Small intestine (tissue), 7 donors: ENCODE data around the gene DUSP12. TPM values are rescaled to one million over a fixed set of nuclear protein-coding genes. Genes with fewer than 3 reads are reported as not detected.

Source experiments
- DNase-seq, 2 donors: peaks; one replicate each; pipeline versions ENCODE4 v3.0.0 to v3.0.0-alpha.2; 2013
- FAIRE-seq: peaks from 2 replicates; lab custom pipeline; 2012; peaks lifted over from hg19 to GRCh38; lab: Jason Lieb, UNC
- H3K27ac ChIP-seq, 3 donors: one replicate each; pipeline ENCODE4 v1.5.1; 2013; ENCODE audit warnings: low read length in 2 of 3, mild to moderate bottlenecking in 2 of 3, control low read depth in 1 of 3, inconsistent platforms in 1 of 3, low read depth in 1 of 3, moderate library complexity in 1 of 3
- H3K27me3 ChIP-seq, 3 donors: one replicate each; pipeline ENCODE4 v1.6.1; 2013; ENCODE audit warnings: low read length in 3 of 3, inconsistent platforms in 1 of 3; ENCODE audit not compliant: control insufficient read depth in 3 of 3, insufficient read depth in 3 of 3
- H3K36me3 ChIP-seq, 3 donors: one replicate each; pipeline ENCODE4 v1.6.1; 2013; ENCODE audit warnings: low read length in 3 of 3, inconsistent platforms in 1 of 3, low read depth in 1 of 3, mild to moderate bottlenecking in 1 of 3, moderate library complexity in 1 of 3; ENCODE audit not compliant: control insufficient read depth in 3 of 3, insufficient read depth in 2 of 3
- H3K4me1 ChIP-seq, 3 donors: one replicate each; pipeline ENCODE4 v1.6.1; 2013; ENCODE audit warnings: low read length in 2 of 3, inconsistent platforms in 1 of 3, low read depth in 1 of 3, mild to moderate bottlenecking in 1 of 3, moderate library complexity in 1 of 3; ENCODE audit not compliant: control insufficient read depth in 3 of 3, insufficient read depth in 2 of 3
- H3K4me3 ChIP-seq, 3 donors: one replicate each; pipeline ENCODE4 v1.5.1; 2013; ENCODE audit warnings: low read length in 3 of 3, control low read depth in 1 of 3, inconsistent platforms in 1 of 3, low read depth in 1 of 3, mild to moderate bottlenecking in 1 of 3, moderate library complexity in 1 of 3
- H3K9me3 ChIP-seq, 2 donors: one replicate each; pipeline ENCODE4 v1.6.1; 2013; ENCODE audit warnings: low read depth in 1 of 2, low read length in 1 of 2; ENCODE audit not compliant: control insufficient read depth in 2 of 2, insufficient read depth in 1 of 2
- WGBS, 3 donors: extraction: QIAGEN DNeasy Blood & Tissue Kit; methylation state at CpG; one replicate each; pipeline ENCODE4 v1.1.7; 2013; 5-methylcytosine and 5-hydroxymethylcytosine counted together
- polyA plus RNA-seq, 4 donors: library from polyadenylated mRNA; stranded (reverse) in 3 of 4; unstranded in 1 of 4; fragments of 200-250 nt in 3 of 4; fragments of 120-200 nt in 1 of 4; gene quantifications; one replicate each; pipeline versions ENCODE4 v1.2.1 to v1.2.3, GENCODE V29; 2013
- donor health status: healthy with polysubstance abuse.
- donor health status: control.
- donor health status: control.
- donor health status: Bipolar disorder and iron deficiency.
- donor health status: healthy.

Gene DUSP12
- polyA plus RNA-seq, 4 donors: 9.4 to 28.9 (median 22.3) TPM

GRCh38 chr1:161710560-161710959, 39.0 kb upstream of the DUSP12 start:
- Histone ChIP-seq H3K27ac (no peak overlapping the region), H3K9me3 (no peaks in the 10 kb centered on the region), H3K27me3 (peaks cover 0 to 11% (median 0%) of the 10 kb centered on the region in 3 donors), H3K4me1 (no peaks in the 10 kb centered on the region), H3K4me3 (no peak overlapping the region), H3K36me3 (no peaks in the 10 kb centered on the region)
- FAIRE-seq (no peak), DNase-seq (no peak)
- WGBS, 3 donors: 65 to 79% (median 75%) methylated on average over 4 of the region's 4 CpGs

- H3K4me1 ChIP-seq: no peaks in the 10 kb centered on the region
- H3K27me3 ChIP-seq: peaks cover 0 to 28% (median 2%) of the 10 kb centered on the region in 3 donors
- no peak overlapping the region for H3K27ac ChIP-seq
- H3K9me3 ChIP-seq: no peaks in the 10 kb centered on the region
- no peak overlapping the region for H3K4me3 ChIP-seq
- DNase-seq: no peak
- 62 to 69% (median 68%) methylated on average over 8 of the region's 8 CpGs for WGBS, 3 donors
- no peaks in the 10 kb centered on the region for H3K36me3 ChIP-seq
- no peak for FAIRE-seq
Measured at GRCh38 chr1:161718559-161719324, 30.8 kb upstream of the DUSP12 start.

GRCh38 chr1:161719325-161719611, 30.3 kb upstream of the DUSP12 start:
- H3K36me3 ChIP-seq: no peaks in the 10 kb centered on the region
- H3K27ac ChIP-seq: no peak overlapping the region
- no peaks in the 10 kb centered on the region for H3K4me1 ChIP-seq
- 88 to 92% (median 90%) methylated on average over 1 of the region's 1 CpG for WGBS, 3 donors
- H3K9me3 ChIP-seq: no peaks in the 10 kb centered on the region
- FAIRE-seq (no peak), DNase-seq (no peak)
- peaks cover 0 to 28% (median 2%) of the 10 kb centered on the region in 3 donors for H3K27me3 ChIP-seq
- no peak overlapping the region for H3K4me3 ChIP-seq

- no peaks in the 10 kb centered on the region for H3K36me3 ChIP-seq
- H3K27ac ChIP-seq: no peak overlapping the region
- H3K4me3 ChIP-seq: no peak overlapping the region
- H3K9me3 ChIP-seq: no peaks in the 10 kb centered on the region
- peaks cover 0 to 35% (median 2%) of the 10 kb centered on the region in 3 donors for H3K27me3 ChIP-seq
- H3K4me1 ChIP-seq: peaks cover 0 to under 1% (median 0%) of the 10 kb centered on the region in 3 donors
- 70 to 83% (median 75%) methylated on average over 1 of the region's 1 CpG for WGBS, 3 donors
- DNase-seq: no peak
- no peak for FAIRE-seq
Measured at GRCh38 chr1:161720422-161720821, 29.2 kb upstream of the DUSP12 start.

- Histone ChIP-seq H3K27me3 (peaks cover 0 to 39% (median 2%) of the 10 kb centered on the region in 3 donors), H3K9me3 (no peaks in the 10 kb centered on the region), H3K4me1 (peaks cover 0 to 6% (median 0%) of the 10 kb centered on the region in 3 donors), H3K27ac (no peak within 1 kb of the TSS), H3K36me3 (no peaks in the 10 kb centered on the region), H3K4me3 (no peak within 1 kb of the TSS)
- WGBS, 3 donors: 35 to 38% (median 35%) methylated on average over 3 to 4 of the region's 4 CpGs
- DNase-seq (no peak), FAIRE-seq (no peak)
Measured at GRCh38 chr1:161720956-161721737, 28.4 kb upstream of the DUSP12 start, which contains the start of gene FCRLB. FCRLB (plus strand) TSS chr1:161721544; CDS start chr1:161722673, 1,129 bp downstream.

GRCh38 chr1:161721738-161722343, 27.7 kb upstream of the DUSP12 start:
- WGBS, 3 donors: 53 to 55% (median 53%) methylated on average over 8 of the region's 8 CpGs
- no peak overlapping the region for H3K27ac ChIP-seq
- peaks cover 2 to 39% (median 6%) of the 10 kb centered on the region in 3 donors for H3K27me3 ChIP-seq
- H3K9me3 ChIP-seq: no peaks in the 10 kb centered on the region
- FAIRE-seq (no peak), DNase-seq (no peak)
- no peaks in the 10 kb centered on the region for H3K36me3 ChIP-seq
- peaks cover 0 to 6% (median 0%) of the 10 kb centered on the region in 3 donors for H3K4me1 ChIP-seq
- H3K4me3 ChIP-seq: no peak overlapping the region

GRCh38 chr1:161722406-161722805, 27.2 kb upstream of the DUSP12 start:
- FAIRE-seq: no peak
- WGBS, 3 donors: 82 to 100% (median 90%) methylated on average over 1 of the region's 1 CpG
- no peak overlapping the region for H3K4me3 ChIP-seq
- H3K36me3 ChIP-seq: no peaks in the 10 kb centered on the region
- peaks cover 0 to 41% (median 6%) of the 10 kb centered on the region in 3 donors for H3K27me3 ChIP-seq
- no peaks in the 10 kb centered on the region for H3K9me3 ChIP-seq
- H3K27ac ChIP-seq: no peak overlapping the region
- DNase-seq: no peak
- H3K4me1 ChIP-seq: peaks cover 0 to 6% (median 0%) of the 10 kb centered on the region in 3 donors

- FAIRE-seq: no peak
- Histone ChIP-seq H3K9me3 (no peaks in the 10 kb centered on the region), H3K27me3 (peaks cover 0 to 45% (median 6%) of the 10 kb centered on the region in 3 donors), H3K4me1 (peaks cover 0 to 6% (median 0%) of the 10 kb centered on the region in 3 donors), H3K36me3 (no peaks in the 10 kb centered on the region), H3K27ac (no peak overlapping the region), H3K4me3 (no peak overlapping the region)
- WGBS, 3 donors: 72 to 83% (median 74%) methylated on average over 8 of the region's 8 CpGs
- peak in 1 of 2 donors; percentile 19 for DNase-seq
Measured at GRCh38 chr1:161723459-161724141, 26.0 kb upstream of the DUSP12 start.
